HCT116 (cell line): ENCODE results near the gene FLVCR1. TPM values are rescaled to one million over a fixed set of nuclear protein-coding genes. Genes with fewer than 3 reads are reported as not detected.

ENCODE experiments used
- ATAC-seq: fragments of 200-7000 bp; cut with Tn5 transposase; 2 replicates; pipeline ENCODE4 v1.9.1; 2020; ENCODE audit warnings: mild to moderate bottlenecking, moderate library complexity
- BruUV-seq: library from RNA; stranded (reverse); fragments of 400-500 nt; replicated peaks from 2 replicates; lab custom pipeline; 2021; lab: Mats Ljungman, UMichigan
- CTCF ChIA-PET: fragments of 300-600 bp; sonication (Branson Sonifier 250); formaldehyde crosslinking; loops from one replicate; lab custom pipeline; 2021; ENCODE audit warnings: antibody characterized with exemption; lab: Charles Lee
- POLR2A ChIA-PET: fragments of 300-600, 350-600 bp; sonication (Branson Sonifier 250); formaldehyde crosslinking; loops from one replicate; lab custom pipeline; 2021; ENCODE audit warnings: antibody characterized with exemption; lab: Charles Lee
- RAD21 ChIA-PET, 2 experiments: fragments of 300-600 bp; sonication (Branson Sonifier 250); formaldehyde crosslinking; loops; one replicate each; lab custom pipeline; 2023; ENCODE audit warnings: low total read pairs in 2 of 2; ENCODE audit not compliant: uncharacterized antibody in 2 of 2, unreplicated experiment in 2 of 2, low non-redundant PET in 1 of 2; lab: Charles Lee
- DNase-seq: peaks from one replicate; pipeline ENCODE4 v3.0.0-alpha.2; 2010; ENCODE audit warnings: low read depth, low spot score
- H2AFZ ChIP-seq: fragments of 200-600 bp; shearing (Covaris generic), sonication (generic); 2 replicates; pipeline ENCODE4 v1.6.1; 2017; ENCODE audit warnings: low read depth, mixed run types, mixed read lengths, antibody characterized with exemption, low read length; ENCODE audit not compliant: poor library complexity, severe bottlenecking
- H3K27ac ChIP-seq: 2 replicates; pipeline ENCODE4 v1.5.1; 2012; ENCODE audit warnings: low read depth, low read length
- H3K27me3 ChIP-seq: fragments of 200-600 bp; sonication (generic); 2 replicates; pipeline ENCODE4 v1.6.1; 2016; ENCODE audit warnings: mixed run types, low read length, mixed read lengths; ENCODE audit not compliant: insufficient read depth
- H3K36me3 ChIP-seq, 2 experiments: fragments of 200-500 bp in 1 of 2; fragments of 200-600 bp in 1 of 2; sonication (Bioruptor generic) in 1 of 2; sonication (generic) in 1 of 2; 2 replicates each; pipeline versions ENCODE4 v1.5.1 to v1.6.1; 2014 to 2016; ENCODE audit warnings: low read length in 2 of 2, inconsistent platforms in 1 of 2, mixed read lengths in 1 of 2, mixed run types in 1 of 2; ENCODE audit not compliant: insufficient read depth in 2 of 2, control insufficient read depth in 1 of 2
- H3K4me1 ChIP-seq, 2 experiments: fragments of 200-600 bp in 1 of 2; sonication (generic) in 1 of 2; 2 replicates each; pipeline versions ENCODE4 v1.5.1 to v1.6.1; 2012 to 2017; ENCODE audit warnings: low read length in 2 of 2, inconsistent platforms in 1 of 2, mild to moderate bottlenecking in 1 of 2, mixed read lengths in 1 of 2, mixed run types in 1 of 2, moderate library complexity in 1 of 2; ENCODE audit not compliant: insufficient read depth in 2 of 2, control insufficient read depth in 1 of 2
- H3K4me2 ChIP-seq: fragments of 200-600 bp; sonication (generic); 2 replicates; pipeline ENCODE4 v1.6.1; 2017; ENCODE audit warnings: mixed run types, low read length, mixed read lengths
- H3K4me3 ChIP-seq, 2 experiments: fragments of 200-600 bp in 1 of 2; sonication (generic) in 1 of 2; replicated peaks in 1 of 2; 2 replicates each; pipeline ENCODE4 v1.5.1; 2011 to 2016; ENCODE audit warnings: low read length in 2 of 2, control low read depth in 1 of 2, low read depth in 1 of 2, mild to moderate bottlenecking in 1 of 2, mixed read lengths in 1 of 2, mixed run types in 1 of 2
- H3K79me2 ChIP-seq: fragments of 200-600 bp; sonication (generic); 2 replicates; pipeline ENCODE4 v1.6.1; 2017; ENCODE audit warnings: mild to moderate bottlenecking, mixed run types, low read length, moderate library complexity, mixed read lengths; ENCODE audit not compliant: insufficient read depth
- H3K9ac ChIP-seq: fragments of 200-600 bp; sonication (generic); 2 replicates; pipeline ENCODE4 v1.6.1; 2016; ENCODE audit warnings: low read length, mixed read lengths
- H3K9me2 ChIP-seq: fragments of 200-600 bp; sonication (generic), shearing (Covaris generic); 2 replicates; pipeline ENCODE4 v1.6.1; 2017; ENCODE audit warnings: mixed run types, mild to moderate bottlenecking, moderate library complexity; ENCODE audit not compliant: insufficient read depth
- H3K9me3 ChIP-seq, 2 experiments: fragments of 200-500 bp in 1 of 2; fragments of 200-600 bp in 1 of 2; sonication (Bioruptor generic) in 1 of 2; sonication (generic) in 1 of 2; 2 replicates each; pipeline ENCODE4 v1.6.1; 2014 to 2017; ENCODE audit warnings: low read length in 2 of 2, mixed read lengths in 2 of 2, inconsistent platforms in 1 of 2, low read depth in 1 of 2, mild to moderate bottlenecking in 1 of 2, mixed run types in 1 of 2, moderate library complexity in 1 of 2; ENCODE audit not compliant: control insufficient read depth in 1 of 2, insufficient read depth in 1 of 2
- H4K20me1 ChIP-seq: fragments of 200-600 bp; sonication (generic), shearing (Covaris generic); 2 replicates; pipeline ENCODE4 v1.6.1; 2017; ENCODE audit warnings: mixed run types, mild to moderate bottlenecking, moderate library complexity; ENCODE audit not compliant: insufficient read depth
- CBX3 ChIP-seq: IDR thresholded peaks from 2 replicates; pipeline ENCODE4 v1.6.1; 2012; ENCODE audit warnings: low read depth
- CTCF ChIP-seq, 3 experiments: fragments of 200-600 bp in 1 of 3; sonication (generic) in 1 of 3; IDR thresholded peaks in 2 of 3; conservative IDR thresholded peaks in 1 of 3; 2 replicates each; pipeline ENCODE4 v1.5.1; 2012 to 2017; ENCODE audit warnings: low read depth in 2 of 3, low read length in 2 of 3, antibody characterized with exemption in 1 of 3, borderline replicate concordance in 1 of 3, control low read depth in 1 of 3, mild to moderate bottlenecking in 1 of 3, mixed read lengths in 1 of 3, mixed run types in 1 of 3, moderate library complexity in 1 of 3; ENCODE audit not compliant: insufficient read depth in 1 of 3
- EZH2 ChIP-seq: fragments of 200-600 bp; sonication (generic); IDR thresholded peaks from 2 replicates; pipeline ENCODE4 v1.6.1; 2017; ENCODE audit warnings: antibody characterized with exemption, mixed run types
- FOSL1 ChIP-seq: IDR thresholded peaks from 2 replicates; pipeline ENCODE4 v1.6.1; 2012; ENCODE audit warnings: low read depth
- MAX ChIP-seq: IDR thresholded peaks from 2 replicates; pipeline ENCODE4 v1.6.1; 2012
- POLR2AphosphoS5 ChIP-seq: IDR thresholded peaks from 2 replicates; pipeline ENCODE4 v1.6.1; 2011; ENCODE audit warnings: mild to moderate bottlenecking, low read depth, low read length, moderate library complexity
- SP1 ChIP-seq: IDR thresholded peaks from 2 replicates; pipeline ENCODE4 v1.6.1; 2012; ENCODE audit warnings: low read depth
- ZBTB33 ChIP-seq: IDR thresholded peaks from 2 replicates; pipeline ENCODE4 v1.6.1; 2011; ENCODE audit warnings: mild to moderate bottlenecking, low read length, moderate library complexity; ENCODE audit not compliant: insufficient replicate concordance; ENCODE audit errors: extremely low read depth
- intact Hi-C: fragments of 100-400 bp; cut with micrococcal nuclease; formaldehyde crosslinking; loops from 2 replicates; pipeline ENCODE4 v1.10.0; 2022
- total RNA-seq: library from RNA; stranded (reverse); gene quantifications from one replicate; pipeline ENCODE4 v1.2.1, GENCODE V29; 2021; ENCODE audit not compliant: unreplicated experiment

The FLVCR1 gene
- total RNA-seq, 1 experiment from 2014 or later: 19.0 TPM

GRCh38 chr1:212945463-212946160 is 87.5 kb downstream of the FLVCR1 start:
- peaks cover 2 to 8% of the 10 kb centered on the region in 2 experiments; a peak in 3 of 4 replicates for H3K4me1 ChIP-seq
- H3K27me3 ChIP-seq: no peaks in the 10 kb centered on the region
- no peaks in the 10 kb centered on the region for H3K79me2 ChIP-seq
- H3K9ac ChIP-seq: no peak overlapping the region
- no peak overlapping the region for H3K4me3 ChIP-seq
- no peak overlapping the region for H2AFZ ChIP-seq
- H3K4me2 ChIP-seq: no peak overlapping the region
- no TSS peak for BruUV-seq
- CTCF ChIA-PET: no interaction called here
- no peaks in the 10 kb centered on the region for H3K9me2 ChIP-seq
- no peak for TF ChIP-seq ZBTB33
- TF ChIP-seq, all 23 proteins: peak for 0
- Histone ChIP-seq H3K27ac (no peak overlapping the region), H3K36me3 (no peaks in the 10 kb centered on the region), H3K9me3 (no peaks in the 10 kb centered on the region), H4K20me1 (no peaks in the 10 kb centered on the region)
- intact Hi-C loops: no loop called here
- no peak for DNase-seq
- POLR2A ChIA-PET: no interaction called here
- no peak for ATAC-seq
- RAD21 ChIA-PET: no interaction called here

- Histone ChIP-seq H3K79me2 (no peaks in the 10 kb centered on the region), H2AFZ (no peak overlapping the region), H3K27me3 (no peaks in the 10 kb centered on the region), H3K9me3 (no peaks in the 10 kb centered on the region), H3K4me1 (peaks cover 2 to 13% of the 10 kb centered on the region in 2 experiments; a peak in 3 of 4 replicates), H3K36me3 (no peaks in the 10 kb centered on the region), H3K4me3 (no peak overlapping the region), H3K4me2 (no peak overlapping the region), H3K27ac (no peak overlapping the region), H4K20me1 (no peaks in the 10 kb centered on the region), H3K9me2 (no peaks in the 10 kb centered on the region), H3K9ac (no peak overlapping the region)
- ATAC-seq (no peak), DNase-seq (no peak)
- BruUV-seq: no TSS peak
- POLR2A ChIA-PET: interaction anchor here (0.6 kb wide), 1 partner anchor 1106 kb away, joined by 3 read pairs; no protein-coding TSS in a partner anchor
- TF ChIP-seq CTCF (IDR thresholded peaks at IDR 0.05 in 2 of 3, conservative IDR thresholded peaks at IDR 0.05 in 1 of 3; ENCODE audit: borderline replicate concordance in 1 of 3, insufficient read depth in 1 of 3, low read depth in 2 of 3, low read length in 2 of 3) (no peak), SP1 (no peak), POLR2AphosphoS5 (no peak), EZH2 (no peak), MAX (no peak), CBX3 (no peak), FOSL1 (no peak)
- intact Hi-C loops: no loop called here
- CTCF ChIA-PET: no interaction called here
- RAD21 ChIA-PET: no interaction called here
These were observed 88.8 kb downstream of the FLVCR1 start for GRCh38 chr1:212946872-212947271.
